ENCODE measurements around the gene THAP4.

DNA sequence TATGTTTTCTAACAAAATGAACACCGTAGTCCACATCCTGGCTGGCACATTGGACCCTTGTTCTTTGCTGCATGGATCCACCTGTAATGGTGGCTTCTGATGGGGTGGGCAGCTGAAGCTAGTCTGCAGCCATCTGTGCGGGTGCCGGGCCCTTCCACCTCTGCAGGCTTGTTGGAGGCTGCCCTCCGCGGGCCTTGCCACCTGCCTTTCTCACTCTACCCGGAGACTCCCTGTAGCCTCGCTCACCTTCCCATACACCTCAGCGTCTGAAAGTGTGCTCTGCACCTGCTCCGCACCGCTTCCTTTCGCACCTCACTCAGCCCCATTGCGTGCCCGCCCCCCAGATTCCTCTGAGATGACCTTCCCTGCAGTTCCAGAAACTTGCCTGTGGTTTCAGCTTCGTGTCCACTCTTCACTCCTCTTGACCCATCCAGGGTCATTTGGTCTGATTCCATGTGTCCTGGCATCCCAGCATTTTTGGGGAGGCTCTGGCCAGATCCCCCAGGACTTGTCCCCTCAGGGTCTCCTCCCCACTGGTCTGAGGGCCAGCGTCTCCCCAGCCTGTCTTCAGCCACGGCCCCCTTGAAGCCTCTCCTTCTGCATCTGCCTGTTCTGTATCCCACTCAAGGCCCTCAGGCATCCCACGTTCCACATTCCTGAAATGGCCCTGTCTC, 18.7 kb upstream of the THAP4 start:
- TF ChIP-seq, protein P1, sequence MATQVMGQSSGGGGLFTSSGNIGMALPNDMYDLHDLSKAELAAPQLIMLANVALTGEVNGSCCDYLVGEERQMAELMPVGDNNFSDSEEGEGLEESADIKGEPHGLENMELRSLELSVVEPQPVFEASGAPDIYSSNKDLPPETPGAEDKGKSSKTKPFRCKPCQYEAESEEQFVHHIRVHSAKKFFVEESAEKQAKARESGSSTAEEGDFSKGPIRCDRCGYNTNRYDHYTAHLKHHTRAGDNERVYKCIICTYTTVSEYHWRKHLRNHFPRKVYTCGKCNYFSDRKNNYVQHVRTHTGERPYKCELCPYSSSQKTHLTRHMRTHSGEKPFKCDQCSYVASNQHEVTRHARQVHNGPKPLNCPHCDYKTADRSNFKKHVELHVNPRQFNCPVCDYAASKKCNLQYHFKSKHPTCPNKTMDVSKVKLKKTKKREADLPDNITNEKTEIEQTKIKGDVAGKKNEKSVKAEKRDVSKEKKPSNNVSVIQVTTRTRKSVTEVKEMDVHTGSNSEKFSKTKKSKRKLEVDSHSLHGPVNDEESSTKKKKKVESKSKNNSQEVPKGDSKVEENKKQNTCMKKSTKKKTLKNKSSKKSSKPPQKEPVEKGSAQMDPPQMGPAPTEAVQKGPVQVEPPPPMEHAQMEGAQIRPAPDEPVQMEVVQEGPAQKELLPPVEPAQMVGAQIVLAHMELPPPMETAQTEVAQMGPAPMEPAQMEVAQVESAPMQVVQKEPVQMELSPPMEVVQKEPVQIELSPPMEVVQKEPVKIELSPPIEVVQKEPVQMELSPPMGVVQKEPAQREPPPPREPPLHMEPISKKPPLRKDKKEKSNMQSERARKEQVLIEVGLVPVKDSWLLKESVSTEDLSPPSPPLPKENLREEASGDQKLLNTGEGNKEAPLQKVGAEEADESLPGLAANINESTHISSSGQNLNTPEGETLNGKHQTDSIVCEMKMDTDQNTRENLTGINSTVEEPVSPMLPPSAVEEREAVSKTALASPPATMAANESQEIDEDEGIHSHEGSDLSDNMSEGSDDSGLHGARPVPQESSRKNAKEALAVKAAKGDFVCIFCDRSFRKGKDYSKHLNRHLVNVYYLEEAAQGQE (IDR thresholded peaks at IDR 0.05; ENCODE audit: insufficient read depth in 1 of 2, low read depth in 2 of 2, low read length in 2 of 2) = no peak
- no peak for TF ChIP-seq POLR2AphosphoS5 (IDR thresholded peaks at IDR 0.05; ENCODE audit: low read depth, low read length)
- TF ChIP-seq TAF1 (IDR thresholded peaks at IDR 0.05; ENCODE audit: borderline replicate concordance, insufficient read depth, low read length) = no peak
- no peak for TF ChIP-seq FOXP2 (optimal IDR thresholded peaks at IDR 0.05; ENCODE audit: borderline replicate concordance, extremely low read depth, extremely low read length, insufficient read depth)
- TF ChIP-seq SIN3A (IDR thresholded peaks at IDR 0.05; ENCODE audit: borderline replicate concordance, insufficient read depth, low read length) = no peak
